Measurements from ENCODE around the gene PRTG.

- no peak for TF ChIP-seq POLR2A (IDR thresholded peaks at IDR 0.05)
- TF ChIP-seq CTCF (IDR thresholded peaks at IDR 0.05): no peak
Observed at GRCh38 chr15:55637086-55637485, 105.9 kb downstream of the PRTG start.

Measured in adrenal gland (tissue), 5 donors.